K562 (cell line): Measurements from ENCODE around the gene ELOVL1. TPM values are rescaled to one million over a fixed set of nuclear protein-coding genes. Genes with fewer than 3 reads are reported as not detected.

ENCODE experiments used
- CGGBP1 ChIP-seq: fragments of 250-450 bp; sonication (Bioruptor Pico); IDR thresholded peaks from 2 replicates; pipeline ENCODE4 v1.9.0; 2021; ENCODE audit warnings: mild to moderate bottlenecking
- COPS2 ChIP-seq: fragments of 450-650 bp; conservative IDR thresholded peaks from 2 replicates; pipeline ENCODE4 v1.6.1; 2016; ENCODE audit warnings: mild to moderate bottlenecking, moderate library complexity
- ILK ChIP-seq: fragments of 450-650 bp; IDR thresholded peaks from 2 replicates; pipeline ENCODE4 v1.6.1; 2016; ENCODE audit warnings: missing genetic modification characterization, low read depth, mild to moderate bottlenecking, missing compliant biosample characterization, moderate library complexity, borderline replicate concordance
- KLF13 ChIP-seq: fragments of 450-650 bp; IDR thresholded peaks from 2 replicates; pipeline ENCODE4 v1.6.1; 2016; ENCODE audit warnings: missing genetic modification characterization, low read depth, mild to moderate bottlenecking, missing compliant biosample characterization, moderate library complexity, borderline replicate concordance
- MNT ChIP-seq, 2 experiments: fragments of 450-650 bp; conservative IDR thresholded peaks; 2 replicates each; pipeline ENCODE4 v1.6.1; 2017; ENCODE audit warnings: mild to moderate bottlenecking in 2 of 2, moderate library complexity in 2 of 2
- PML ChIP-seq: IDR thresholded peaks from 2 replicates; pipeline ENCODE4 v1.6.1; 2012; ENCODE audit warnings: low read length, inconsistent platforms
- RUNX1 ChIP-seq: sonication (generic); IDR thresholded peaks from 2 replicates; pipeline ENCODE4 v1.6.1; 2016; ENCODE audit warnings: antibody characterized with exemption, low read depth
- SIN3A ChIP-seq, 2 experiments: fragments of 150-350 bp in 1 of 2; IDR thresholded peaks; 2 replicates each; pipeline ENCODE4 v1.6.1; 2011 to 2016; ENCODE audit warnings: borderline replicate concordance in 2 of 2, low read depth in 2 of 2, low read length in 2 of 2, mild to moderate bottlenecking in 2 of 2, moderate library complexity in 2 of 2; ENCODE audit not compliant: control insufficient read depth in 1 of 2
- SP1 ChIP-seq: sonication (generic); formaldehyde crosslinking; IDR thresholded peaks from 2 replicates; pipeline ENCODE4 v1.8.1; 2022; ENCODE audit warnings: mild to moderate bottlenecking, missing genetic modification reagents
- SRF ChIP-seq, 2 experiments: fragments of 250-450, 450-650 bp in 1 of 2; sonication (Bioruptor Pico) in 1 of 2; sonication (generic) in 1 of 2; formaldehyde crosslinking; IDR thresholded peaks; 2 replicates each; pipeline versions ENCODE4 v1.5.0 to v1.5.1; 2020 to 2022; ENCODE audit warnings: mild to moderate bottlenecking in 1 of 2, missing genetic modification reagents in 1 of 2
- STAG1 ChIP-seq: sonication (generic); formaldehyde crosslinking; IDR thresholded peaks from 2 replicates; pipeline ENCODE4 v1.5.0; 2020; ENCODE audit warnings: missing genetic modification reagents, borderline replicate concordance
- TCF3 ChIP-seq: sonication (generic); formaldehyde crosslinking; IDR thresholded peaks from 2 replicates; pipeline ENCODE4 v1.4.0; 2020; ENCODE audit warnings: mild to moderate bottlenecking, missing genetic modification reagents
- TFAP4 ChIP-seq: sonication (generic); formaldehyde crosslinking; IDR thresholded peaks from 2 replicates; pipeline ENCODE4 v1.8.0; 2022; ENCODE audit warnings: missing genetic modification reagents, mild to moderate bottlenecking, moderate library complexity, borderline replicate concordance
- ZBTB9 ChIP-seq: fragments of 450-650 bp; formaldehyde crosslinking; IDR thresholded peaks from 2 replicates; pipeline ENCODE4 v1.4.0; 2020; ENCODE audit warnings: mild to moderate bottlenecking, moderate library complexity
- ZEB2 ChIP-seq: fragments of 450-650 bp; IDR thresholded peaks from 2 replicates; pipeline ENCODE4 v1.6.1; 2016
- ZFP1 ChIP-seq: fragments of 450-650 bp; formaldehyde crosslinking; IDR thresholded peaks from 2 replicates; pipeline ENCODE4 v1.4.0; 2020; ENCODE audit warnings: mild to moderate bottlenecking, mixed read lengths
- ZNF232 ChIP-seq: sonication (generic); formaldehyde crosslinking; IDR thresholded peaks from 2 replicates; pipeline ENCODE4 v1.8.0; 2022; ENCODE audit warnings: mild to moderate bottlenecking, missing genetic modification reagents
- ZNF79 ChIP-seq: fragments of 250-450 bp; sonication (Bioruptor Pico); IDR thresholded peaks from 2 replicates; pipeline ENCODE4 v1.4.0; 2020; ENCODE audit warnings: low read depth, mild to moderate bottlenecking, moderate library complexity
- polyA plus RNA-seq, 8 experiments: library from polyadenylated mRNA; depleted of rRNA in 4 of 8; stranded (reverse) in 5 of 8; unstranded in 3 of 8; fragments of >200 nt; fragmentation: Nextera tagmentation in 2 of 8; fragmentation: Illumina TruSeq in 1 of 8; extraction: Ambion mirVana in 2 of 8; extraction: Trizol in 1 of 8; gene quantifications; 2 replicates each; pipeline versions ENCODE4 v1.2.1 to v1.2.3, GENCODE V29; 2011 to 2014; ENCODE audit warnings: inconsistent platforms in 1 of 8, missing spikeins in 1 of 8
- total RNA-seq, 7 experiments: library from RNA; depleted of rRNA in 6 of 7; stranded (reverse); fragments of >200 nt in 6 of 7; fragmentation: Illumina TruSeq in 2 of 7; extraction: Trizol in 2 of 7; gene quantifications; 2 replicates each; pipeline versions ENCODE4 v1.2.1 to v1.2.3, GENCODE V29; 2011 to 2021; ENCODE audit warnings: low replicate concordance in 1 of 7
- TF ChIP-seq, protein P1 (sequence below), 2 experiments: fragments of 250-450 bp in 1 of 2; fragments of 450-650 bp in 1 of 2; sonication (Bioruptor Pico) in 1 of 2; IDR thresholded peaks; 2 replicates each; pipeline versions ENCODE4 v1.6.1 to v1.8.0; 2016 to 2021; ENCODE audit warnings: mild to moderate bottlenecking in 2 of 2, moderate library complexity in 2 of 2, missing compliant biosample characterization in 1 of 2, missing genetic modification characterization in 1 of 2

ELOVL1 gene
- total and polyA plus RNA-seq, 9 of the 15 experiments (the other 6 are each of a cell fraction or from before 2014, with no cell fraction given) = 51.0 to 157 (median 70.3) TPM

DNA sequence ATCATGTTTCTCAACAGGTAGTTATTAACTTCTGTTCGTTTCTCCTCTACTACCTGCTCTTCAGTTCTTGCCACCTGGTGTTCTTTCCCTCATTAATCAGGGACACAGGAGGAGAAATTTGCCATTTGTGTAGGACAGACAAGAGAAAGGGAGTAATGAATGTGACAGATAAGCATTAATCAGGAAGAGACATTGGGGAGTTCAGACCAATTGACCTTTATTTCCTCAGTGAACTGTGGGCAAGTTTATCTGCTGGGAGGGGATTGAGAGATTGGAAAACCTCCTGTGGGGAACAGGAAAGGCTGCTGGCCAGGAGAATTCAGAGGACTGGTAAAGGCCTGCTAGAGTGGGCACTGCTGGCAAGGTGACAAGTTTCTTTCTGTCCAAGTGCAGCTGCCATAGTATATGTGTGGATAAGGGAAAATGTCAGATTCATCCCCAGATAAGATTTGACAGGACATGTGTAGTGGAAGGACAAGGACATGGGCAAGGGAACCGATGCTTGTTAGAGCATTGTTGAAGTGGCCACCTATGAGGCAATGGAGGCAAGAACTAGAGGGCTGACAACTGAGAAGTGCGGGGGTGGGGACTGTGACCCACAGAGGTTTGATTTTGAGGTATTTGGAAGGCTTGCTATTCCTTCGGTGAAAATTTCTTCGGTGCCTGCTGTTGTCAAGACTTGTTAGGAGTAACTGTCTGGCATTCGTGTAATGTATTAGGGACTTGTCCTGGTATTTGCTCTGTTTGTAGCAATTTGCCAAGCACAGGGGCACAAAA, 34.5 kb upstream of the ELOVL1 start (continued):
- TF ChIP-seq TFAP4 (CRISPR knock-in tag) (no peak), PML (peak; percentile 70; the same call in 1 of the 2 replicates), ZNF232 (no peak), ZEB2 (peak; percentile 52; the same call in 1 of the 2 replicates), SIN3A (IDR thresholded peaks at IDR 0.05; ENCODE audit: borderline replicate concordance in 2 of 2, control insufficient read depth in 1 of 2, low read depth in 2 of 2, low read length in 2 of 2) (no peak), TCF3 (peak; percentile 91), ZNF79 (CRISPR knock-in tag) (no peak), MNT (conservative IDR thresholded peaks at IDR 0.05) (peak in 1 of 2 experiments; percentile 33; a peak in 1 of 4 replicates), ZFP1 (CRISPR knock-in tag) (no peak), RUNX1 (no peak), ZBTB9 (CRISPR knock-in tag) (no peak), KLF13 (tag) (no peak), COPS2 (no peak), SP1 (no peak), CGGBP1 (no peak), SRF (CRISPR knock-in tag; IDR thresholded peaks at IDR 0.05) (no peak), ILK (tag) (no peak), STAG1 (no peak)
- TF ChIP-seq, protein P1, sequence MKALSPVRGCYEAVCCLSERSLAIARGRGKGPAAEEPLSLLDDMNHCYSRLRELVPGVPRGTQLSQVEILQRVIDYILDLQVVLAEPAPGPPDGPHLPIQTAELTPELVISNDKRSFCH (CRISPR knock-in tag; IDR thresholded peaks at IDR 0.05) = no peak
- TF ChIP-seq, protein P1 (tag; IDR thresholded peaks at IDR 0.05) = peak; percentile 98
